ENCODE data around the gene TMEM135.
"Not testable (repeated sequence)": the region's sequence is repeated elsewhere in the genome, so short reads cannot be mapped to it uniquely, and the experiment has no call there.

The TMEM135 gene

GRCh38 chr11:87020336-87020735, 17.4 kb upstream of the TMEM135 start:
- no peak for DNase-seq

DNA sequence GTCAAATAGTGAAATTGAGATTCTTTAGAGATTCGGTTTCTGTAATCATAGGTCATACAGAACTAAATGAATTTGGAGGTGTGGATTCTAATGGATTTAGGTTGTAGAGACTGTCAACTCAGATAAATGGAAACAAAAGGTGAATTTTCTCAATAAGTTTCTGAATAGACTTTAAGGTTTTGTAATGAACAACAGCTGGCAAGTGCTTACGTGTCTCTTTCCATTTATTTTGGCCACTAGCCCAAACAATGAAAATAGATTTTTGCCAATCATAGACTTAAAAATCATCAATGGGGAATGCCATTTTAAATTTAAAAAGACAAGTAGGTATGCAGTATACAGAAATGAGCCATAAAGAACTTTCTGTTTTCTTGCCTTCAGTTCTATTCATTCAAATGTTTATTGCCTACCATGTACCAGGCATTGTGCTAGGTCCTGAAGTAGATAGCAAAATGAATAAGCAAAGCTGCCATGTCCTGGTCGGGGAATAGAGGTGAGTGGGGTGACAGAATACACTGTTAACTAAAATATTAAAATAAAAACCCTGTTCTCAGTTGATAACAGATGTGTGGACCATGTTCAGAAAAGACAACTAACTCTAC, 16.9 kb upstream of the TMEM135 start:
- no peak for DNase-seq

DNA sequence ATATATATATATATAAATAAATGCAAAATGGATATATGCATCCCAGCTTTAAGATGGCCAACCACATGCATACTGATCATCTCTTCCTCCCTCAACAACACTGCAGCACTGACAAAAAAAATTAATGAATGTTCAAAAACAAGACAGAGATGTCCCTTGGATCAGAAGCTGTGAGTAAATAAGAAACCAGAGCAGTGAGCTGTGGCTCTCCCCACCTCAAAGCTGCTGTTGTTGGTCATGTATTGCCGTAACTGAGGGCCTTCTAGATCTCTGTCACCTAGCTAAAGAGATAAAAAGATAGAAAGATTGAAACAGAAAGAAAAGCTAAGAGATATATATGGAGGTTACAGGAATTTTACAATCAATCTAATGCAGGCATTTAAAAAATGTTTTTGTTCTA, 15.5 kb upstream of the TMEM135 start:
- DNase-seq: no peak

DNA sequence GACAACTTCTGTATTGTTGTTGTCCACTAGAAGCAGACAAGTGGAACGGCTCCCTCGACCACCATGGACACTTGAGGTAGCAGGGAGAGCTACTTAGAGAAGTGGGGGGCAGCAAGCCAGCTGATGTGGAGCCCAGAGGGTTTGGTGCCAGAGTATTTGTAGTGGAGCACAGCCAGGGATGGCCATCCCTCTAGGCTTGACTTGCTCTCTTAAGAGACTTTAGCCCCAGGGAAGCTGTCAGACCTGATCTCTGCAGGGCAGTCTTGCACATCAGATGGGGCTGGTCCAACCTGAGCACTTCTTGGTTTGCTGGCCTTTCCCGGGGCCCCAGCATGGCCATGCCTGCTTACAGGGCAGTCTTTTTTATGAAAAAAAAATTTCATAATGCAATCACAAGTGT, 15.0 kb upstream of the TMEM135 start:
- DNase-seq: no peak

DNA sequence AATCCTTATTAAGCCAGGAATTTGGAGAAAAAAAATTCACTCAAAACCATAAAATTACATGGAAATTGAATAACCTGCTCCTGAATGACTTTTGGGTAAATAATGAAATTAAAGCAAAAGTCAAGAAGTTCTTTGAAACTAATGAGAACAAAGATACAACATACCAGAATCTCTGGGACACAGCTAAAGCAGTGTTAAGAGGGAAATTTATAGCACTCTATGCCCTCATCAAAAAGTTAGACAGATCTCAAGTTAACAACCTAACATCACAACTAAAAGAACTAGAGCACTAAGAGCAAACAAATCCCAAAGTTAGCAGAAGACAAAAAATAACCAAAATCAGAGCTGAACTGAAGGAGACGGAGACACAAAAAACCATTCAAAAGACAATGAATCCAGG, 11.3 kb upstream of the TMEM135 start:
- DNase-seq: not testable (repeated sequence)

- no peak for DNase-seq
Observed at GRCh38 chr11:87030458-87031054, 7.2 kb upstream of the TMEM135 start.

DNA sequence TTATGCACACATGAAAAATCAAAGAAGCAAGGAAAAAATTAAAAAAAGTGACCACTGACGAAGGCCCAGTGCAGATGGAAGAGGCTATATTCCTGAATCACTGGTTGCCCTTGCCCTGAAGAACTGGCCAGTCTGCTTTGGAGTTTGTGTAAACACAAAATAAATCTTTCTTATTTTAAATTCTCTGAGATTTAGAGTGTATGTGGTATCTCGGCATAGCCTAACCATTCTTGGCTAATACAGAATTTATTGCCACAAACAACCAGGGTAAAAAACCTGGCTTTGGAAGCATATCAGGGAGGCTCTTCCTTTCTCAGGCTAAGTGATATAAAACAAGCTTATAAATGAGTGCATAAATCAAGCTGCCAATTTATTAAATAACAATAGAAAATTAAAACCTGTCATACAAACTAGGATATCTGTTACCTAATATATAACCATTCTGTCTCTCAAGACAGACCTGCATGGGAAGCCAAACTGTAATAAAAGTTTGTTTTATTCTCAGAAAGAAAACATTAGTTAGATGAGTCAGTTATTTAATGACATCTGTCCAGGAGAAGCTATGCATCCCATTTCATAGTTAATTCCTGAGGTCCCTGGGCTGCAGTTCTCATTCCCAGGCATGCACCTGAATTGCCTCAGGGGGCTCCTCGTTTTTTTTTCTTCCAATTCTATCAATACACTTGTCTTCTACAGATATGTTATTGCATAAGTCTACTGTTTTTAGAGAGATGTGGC, 6.1 kb upstream of the TMEM135 start:
- DNase-seq: no peak

DNA sequence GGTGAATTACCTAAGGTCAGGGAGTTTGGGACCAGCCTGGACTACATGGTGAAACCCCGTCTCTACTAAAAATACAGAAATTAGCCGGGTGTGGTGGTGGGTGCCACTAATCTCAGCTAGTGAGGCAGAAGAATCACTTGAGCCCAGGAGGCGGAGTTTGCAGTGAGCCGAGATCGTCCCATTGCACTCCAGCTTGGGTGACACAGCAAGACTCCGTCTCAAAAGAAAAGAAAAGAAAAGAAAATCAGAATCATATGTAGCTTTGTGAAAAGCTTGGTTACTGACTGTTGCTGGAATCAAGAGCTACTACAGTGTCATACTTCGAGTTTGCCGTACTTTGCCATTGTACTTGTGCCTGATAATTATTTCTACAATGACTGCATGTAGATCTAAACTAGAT, 4.2 kb upstream of the TMEM135 start:
- no peak for DNase-seq

GRCh38 chr11:87035976-87036583, 1.7 kb upstream of the TMEM135 start:
- DNase-seq: no peak

- peak in 6 of 56 donors; percentile 26 to 61 (median 45) for DNase-seq
Observed at GRCh38 chr11:87036756-87037449, 831 bp upstream of the TMEM135 start.

DNA sequence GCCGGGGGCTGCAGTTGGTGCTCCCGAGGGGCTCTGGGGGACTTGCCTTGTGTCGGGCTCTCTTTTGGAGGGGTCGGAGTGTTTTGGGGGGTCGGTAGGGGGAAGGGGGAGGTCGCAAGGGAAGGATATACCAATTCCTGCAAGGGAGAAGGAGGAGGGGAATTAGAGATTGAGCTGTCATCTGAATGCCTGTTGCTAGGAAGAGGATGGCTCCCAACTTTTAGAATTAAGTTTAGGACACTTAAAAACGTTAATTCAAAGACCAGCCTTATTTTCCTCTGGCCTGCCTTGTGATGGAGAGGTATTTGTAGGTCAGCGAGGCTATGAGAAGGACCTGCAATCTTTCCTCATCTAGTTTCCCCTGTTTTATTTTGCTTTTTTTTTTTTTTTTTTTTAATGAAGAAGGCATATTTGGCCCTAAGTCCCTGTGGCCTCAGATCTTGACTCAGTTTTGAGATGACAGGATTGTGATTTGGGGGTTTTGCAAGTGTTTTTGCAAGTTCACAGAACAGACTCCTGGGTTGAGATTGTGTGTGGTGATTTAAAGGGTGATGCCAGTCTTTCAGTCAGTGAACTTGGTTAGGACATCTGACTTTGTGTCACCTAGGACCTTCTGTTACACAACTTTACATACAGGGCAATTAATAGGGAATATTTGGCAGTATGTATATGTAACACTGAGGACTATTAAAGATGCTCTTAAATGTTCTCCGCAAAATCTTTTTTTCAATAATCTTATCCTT, 672 bp downstream of the TMEM135 start:
- no peak for DNase-seq

- no peak for DNase-seq
Observed at GRCh38 chr11:87039371-87039770, 1.6 kb downstream of the TMEM135 start.

DNA sequence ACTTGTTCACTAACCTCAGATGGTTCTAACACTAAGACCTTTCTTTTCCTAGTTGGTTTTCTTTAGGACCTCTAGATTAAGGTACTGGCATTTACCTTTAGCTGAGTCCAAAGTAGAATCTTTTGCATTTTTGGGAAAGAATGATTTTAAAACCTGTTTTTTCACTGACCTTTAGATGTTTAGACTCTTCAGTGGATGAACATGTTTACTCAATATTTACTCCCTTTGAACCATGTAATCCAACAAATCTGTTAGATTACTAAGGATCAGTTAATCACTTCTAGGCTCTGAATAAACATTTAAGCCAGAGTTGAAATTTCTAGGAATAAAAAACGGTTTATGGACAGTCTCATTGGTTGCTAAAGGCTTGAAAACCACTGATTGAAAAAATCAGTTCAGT, 6.2 kb downstream of the TMEM135 start:
- DNase-seq: no peak

GRCh38 chr11:87046824-87047223, 9.1 kb downstream of the TMEM135 start:
- no peak for DNase-seq

GRCh38 chr11:87056091-87056490, 18.4 kb downstream of the TMEM135 start:
- DNase-seq: no peak

GRCh38 chr11:87057749-87058148, 20.0 kb downstream of the TMEM135 start:
- peak in 1 of 56 donors; percentile 7 for DNase-seq

- DNase-seq: no peak
Observed at GRCh38 chr11:87059596-87060390, 22.1 kb downstream of the TMEM135 start.

GRCh38 chr11:87061766-87062165, 24.0 kb downstream of the TMEM135 start:
- no peak for DNase-seq

DNA sequence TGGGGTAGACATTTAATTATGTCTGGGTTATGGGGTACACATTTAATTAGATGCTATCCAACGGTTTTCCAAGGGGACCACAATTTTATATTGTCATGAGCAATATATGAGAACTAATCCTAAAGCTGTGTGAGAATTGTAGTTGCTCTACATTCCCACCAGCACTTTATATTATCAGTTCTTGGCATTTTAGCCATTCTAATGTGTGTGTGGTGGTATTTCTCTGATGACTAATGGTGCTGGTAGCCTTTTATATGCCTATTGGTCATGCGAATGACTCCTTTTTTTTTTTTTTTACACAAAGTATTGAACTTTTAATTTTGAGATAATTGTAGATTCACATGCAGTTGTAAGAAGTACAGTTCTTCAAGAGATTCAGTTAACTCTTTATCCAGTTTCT, 26.2 kb downstream of the TMEM135 start:
- no peak for DNase-seq

DNA sequence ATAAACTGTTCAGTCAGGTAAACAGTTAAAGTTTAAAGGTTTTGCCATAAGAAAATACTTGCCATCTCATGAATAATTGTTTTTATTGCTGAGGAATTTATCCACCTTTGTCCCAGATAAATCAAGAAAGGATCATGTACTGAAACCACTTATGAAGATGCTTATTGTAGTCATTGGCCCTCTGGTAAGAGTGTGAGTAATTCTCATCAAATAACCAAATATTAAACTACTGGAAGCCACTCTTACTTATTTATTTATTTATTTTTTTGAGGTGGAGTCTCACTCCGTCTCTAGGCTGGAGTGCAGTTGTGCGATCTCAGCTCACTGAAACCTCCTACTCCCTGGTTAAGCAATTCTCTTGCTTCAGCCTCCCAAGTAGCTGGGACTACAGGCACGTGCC, 35.1 kb downstream of the TMEM135 start:
- no peak for DNase-seq
